Measurements from ENCODE around the gene NTSR1. TPM values are rescaled to one million over a fixed set of nuclear protein-coding genes. Genes with fewer than 3 reads are reported as not detected.

Gene NTSR1
- total RNA-seq, 1 experiment from 2014 or later = 0.98 TPM

DNA sequence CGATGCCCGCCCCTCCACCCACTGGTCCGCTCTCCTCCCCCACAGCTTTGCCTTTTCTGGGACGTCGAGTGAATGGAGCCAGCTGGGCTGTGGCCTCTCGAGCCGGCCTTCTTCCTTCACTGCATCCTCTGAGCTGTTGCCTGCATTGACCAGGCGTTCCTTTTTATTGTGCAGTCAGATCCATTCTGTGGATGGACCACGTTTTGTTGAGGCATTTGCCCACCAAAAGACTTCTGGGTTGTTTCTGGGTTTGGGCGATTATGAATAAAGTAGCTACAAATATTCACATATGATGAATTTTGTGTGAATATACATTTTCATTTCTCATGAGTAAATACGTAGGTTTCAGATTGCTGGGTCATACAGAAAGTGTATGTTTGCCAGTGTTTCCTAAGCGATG, 9.9 kb downstream of the NTSR1 start:
- Histone ChIP-seq H3K79me2 (ENCODE audit: low read depth) (peaks cover 3% of the 10 kb centered on the region; the same call in 1 of the 2 replicates), H3F3A (ENCODE audit: insufficient read depth, low read depth) (no peaks in the 10 kb centered on the region), H3K27me3 (ENCODE audit: insufficient read depth, low read depth) (0 out of 2 replicates have a peak, but pooled peaks cover 3% of the 10 kb centered on the region), H2AFZ (no peak overlapping the region), H3K4me1 (replicated peaks; ENCODE audit: insufficient read depth) (no peaks in the 10 kb centered on the region), H3K9me3 (ENCODE audit: insufficient read depth, low read depth) (peaks cover 9% of the 10 kb centered on the region; the same call in 1 of the 2 replicates), H3K36me3 (ENCODE audit: low read depth) (no peaks in the 10 kb centered on the region), H3K4me3 (no peak overlapping the region), H4K20me1 (ENCODE audit: insufficient read depth) (no peaks in the 10 kb centered on the region; the same call in none of the 2 replicates), H3K4me2 (no peak overlapping the region), H3K9me2 (ENCODE audit: insufficient read depth) (no peaks in the 10 kb centered on the region), H3K27ac (no peak overlapping the region)
- ChIA-PET CTCF (no interaction called here), POLR2A (ENCODE audit: unreplicated experiment) (no interaction called here)
- no TSS peak for BruUV-seq (replicated peaks)
- no peak for TF ChIP-seq EZH2 (IDR thresholded peaks at IDR 0.05; ENCODE audit: low read depth)
- no peak for TF ChIP-seq CTCF (conservative IDR thresholded peaks at IDR 0.05)
- intact Hi-C loops (cut with micrococcal nuclease; ENCODE audit: unreplicated experiment) = no loop called here
- no peak for DNase-seq

DNA sequence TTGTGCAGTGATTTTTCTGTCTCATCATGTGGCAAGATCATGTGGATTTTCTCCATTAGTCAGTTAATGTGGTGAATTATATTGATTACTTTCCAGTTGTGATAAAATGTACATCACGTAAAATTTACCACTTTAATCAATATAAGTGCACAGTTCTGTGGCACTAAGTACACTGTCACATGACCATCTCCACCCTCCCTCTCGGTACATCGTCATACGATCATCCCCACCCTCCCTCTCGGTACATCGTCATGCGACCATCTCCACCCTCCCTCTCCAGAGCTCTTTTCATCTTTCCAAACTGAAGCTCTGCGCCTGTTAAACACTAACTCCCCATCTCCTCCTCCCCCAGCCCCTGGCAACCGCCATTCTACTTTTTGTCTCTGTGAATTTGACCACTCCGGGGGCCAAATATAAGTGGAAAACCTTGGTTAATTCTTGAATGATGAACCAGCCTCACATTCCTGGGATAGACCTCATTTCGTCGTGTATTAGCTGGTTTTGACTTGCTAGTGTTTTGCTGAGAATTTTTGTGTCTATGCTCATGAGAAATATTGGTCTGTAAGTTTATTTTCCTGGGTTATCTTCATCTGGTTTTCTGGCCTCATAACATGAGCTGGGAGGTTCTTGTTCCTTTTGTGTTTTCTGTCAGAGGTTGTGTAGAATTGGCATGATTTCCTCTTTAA, 10.8 kb downstream of the NTSR1 start:
- POLR2A ChIA-PET (ENCODE audit: unreplicated experiment) = no interaction called here
- no peaks in the 10 kb centered on the region for H3K79me2 ChIP-seq (ENCODE audit: low read depth)

More for the DNA sequence above, 10.8 kb downstream of the NTSR1 start:
- Histone ChIP-seq H3K27ac (no peak overlapping the region), H3K4me1 (replicated peaks; ENCODE audit: insufficient read depth) (no peaks in the 10 kb centered on the region), H2AFZ (no peak overlapping the region), H4K20me1 (ENCODE audit: insufficient read depth) (no peaks in the 10 kb centered on the region; the same call in none of the 2 replicates), H3K9me3 (ENCODE audit: insufficient read depth, low read depth) (peaks cover 9% of the 10 kb centered on the region; the same call in 1 of the 2 replicates), H3K4me3 (no peak overlapping the region), H3K27me3 (ENCODE audit: insufficient read depth, low read depth) (0 out of 2 replicates have a peak, but pooled peaks cover 3% of the 10 kb centered on the region), H3F3A (ENCODE audit: insufficient read depth, low read depth) (no peaks in the 10 kb centered on the region), H3K36me3 (ENCODE audit: low read depth) (no peaks in the 10 kb centered on the region), H3K9me2 (ENCODE audit: insufficient read depth) (no peaks in the 10 kb centered on the region), H3K4me2 (no peak overlapping the region)
- CTCF ChIA-PET = interaction anchor here (0.6 kb wide), 1 partner anchor 181 kb away, joined by 6 read pairs; no protein-coding TSS in a partner anchor
- no TSS peak for BruUV-seq (replicated peaks)
- DNase-seq = no peak
- intact Hi-C loops (cut with micrococcal nuclease; ENCODE audit: unreplicated experiment) = no loop called here
- TF ChIP-seq EZH2 (IDR thresholded peaks at IDR 0.05; ENCODE audit: low read depth) (no peak), CTCF (conservative IDR thresholded peaks at IDR 0.05) (no peak)

Measured in PC-9 (cell line).